H54 (cell line): ENCODE measurements around the gene TTC39A.

Experiments used
- DNase-seq: peaks from one replicate; pipeline ENCODE4 v3.0.0; 2011; ENCODE audit warnings: low spot score, mixed read lengths; ENCODE audit not compliant: insufficient read length
- FAIRE-seq: peaks from 3 replicates; lab custom pipeline; 2011; peaks lifted over from hg19 to GRCh38; lab: Jason Lieb, UNC
- POLR2A ChIP-seq: IDR thresholded peaks from 2 replicates; pipeline ENCODE4 v1.6.1; 2011; ENCODE audit warnings: low read depth, mild to moderate bottlenecking, low read length

The TTC39A gene

GRCh38 chr1:51303751-51304251 is 26.6 kb downstream of the TTC39A start:
- no peak for TF ChIP-seq POLR2A
- DNase-seq, result no peak
- FAIRE-seq, result no peak

DNA sequence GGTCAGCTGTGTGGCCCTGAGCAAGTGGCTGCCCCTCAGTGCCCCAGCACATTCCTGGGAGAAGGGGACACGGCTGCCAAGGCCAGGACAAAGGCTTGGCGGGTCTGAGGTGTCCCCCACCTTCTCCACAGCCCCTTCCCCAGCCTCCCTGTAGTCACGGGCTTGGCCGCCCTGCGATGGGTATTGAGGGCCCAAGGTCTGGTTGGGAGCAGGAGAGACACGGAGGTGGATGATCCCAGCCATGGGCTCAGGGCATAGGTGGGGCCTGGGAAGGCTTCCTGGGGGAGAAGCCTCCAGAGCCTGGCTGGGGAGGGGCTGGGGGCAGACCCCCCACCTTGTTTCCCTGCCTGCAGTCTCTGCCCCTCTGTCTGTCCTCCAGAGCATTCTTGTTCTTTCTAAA is 27.0 kb downstream of the TTC39A start:
- FAIRE-seq (no peak), DNase-seq (no peak)
- no peak for TF ChIP-seq POLR2A

DNA sequence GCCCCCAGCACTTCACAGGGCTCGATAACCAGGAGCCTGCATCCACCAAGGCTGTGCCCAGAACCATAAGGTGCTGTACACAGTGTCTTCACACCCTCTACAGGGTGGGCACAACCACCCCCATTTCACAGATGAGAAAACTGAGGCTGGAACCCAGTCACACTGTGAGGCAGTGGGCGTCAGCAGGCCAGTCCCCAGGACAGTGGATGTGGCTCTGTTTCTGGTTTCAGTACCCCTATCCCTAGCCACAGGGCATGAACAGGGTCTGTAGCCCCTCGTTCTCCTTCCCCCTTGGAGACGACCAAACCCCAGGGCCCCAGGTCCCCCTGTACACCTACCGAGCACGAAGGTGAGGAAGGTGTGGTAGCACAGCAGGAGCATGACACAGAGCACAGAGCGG is 27.6 kb downstream of the TTC39A start:
- no peak for TF ChIP-seq POLR2A
- no peak for DNase-seq
- no peak for FAIRE-seq

- FAIRE-seq (no peak), DNase-seq (no peak)
Observed at GRCh38 chr1:51302270-51302669, 28.1 kb downstream of the TTC39A start.

DNA sequence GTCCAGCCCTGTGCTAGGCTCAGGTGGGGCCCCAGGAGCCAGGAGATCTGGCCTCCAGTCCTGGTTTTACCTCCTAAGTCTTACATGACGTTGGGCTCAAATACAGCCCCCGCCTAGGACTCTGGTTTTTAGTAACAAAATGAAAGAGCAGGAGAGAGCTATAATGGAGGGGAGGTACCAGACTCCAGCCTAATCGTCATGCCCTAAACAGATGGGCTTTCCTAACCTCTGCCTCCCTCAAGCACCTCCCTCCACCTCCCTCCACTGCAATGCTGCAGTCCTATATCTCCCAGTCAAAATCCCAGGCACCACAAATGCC is 28.6 kb downstream of the TTC39A start:
- TF ChIP-seq POLR2A, result no peak
- DNase-seq (no peak), FAIRE-seq (no peak)

More at GRCh38 chr1:51302270-51302669, 28.1 kb downstream of the TTC39A start:
- no peak for TF ChIP-seq POLR2A

DNA sequence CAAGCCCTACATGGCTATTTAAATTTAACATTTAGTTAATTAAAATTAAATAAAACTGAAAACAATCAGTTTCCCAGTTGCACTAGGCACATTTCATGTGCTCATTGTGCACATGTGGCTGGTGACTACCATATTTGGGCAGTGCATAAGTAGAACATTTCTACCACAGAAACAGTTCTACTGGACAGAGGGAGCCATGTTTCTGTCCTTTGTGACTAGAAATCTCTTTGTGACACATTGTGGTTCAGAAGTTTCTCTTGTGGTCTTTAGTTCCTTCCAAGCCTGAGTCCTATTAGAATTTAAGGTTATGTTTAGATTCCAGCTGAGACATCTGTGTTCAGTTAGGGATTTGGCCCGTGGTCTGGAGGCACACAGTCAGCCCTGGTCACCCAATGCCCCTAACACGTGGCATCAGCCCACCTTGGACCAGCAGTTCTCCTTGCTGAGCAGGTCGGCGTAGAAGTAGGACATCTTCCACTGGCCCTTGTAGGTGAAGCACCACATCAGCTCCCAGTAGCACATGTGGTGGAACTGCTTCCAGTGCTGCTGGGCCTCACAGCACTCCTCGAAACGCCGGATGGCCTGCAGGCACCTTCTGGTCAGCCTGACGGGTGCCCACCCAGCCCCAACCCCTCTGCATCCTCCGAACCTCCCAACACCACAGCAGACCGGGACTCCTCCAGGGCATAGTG is 29.1 kb downstream of the TTC39A start:
- FAIRE-seq (no peak), DNase-seq (no peak)
- TF ChIP-seq POLR2A, result no peak

- no peak for TF ChIP-seq POLR2A
- FAIRE-seq (no peak), DNase-seq (no peak)
Observed at GRCh38 chr1:51299981-51300670, 30.2 kb downstream of the TTC39A start.

GRCh38 chr1:51299185-51299885 is 31.0 kb downstream of the TTC39A start:
- FAIRE-seq (no peak), DNase-seq (no peak)
- no peak for TF ChIP-seq POLR2A

- FAIRE-seq, result no peak
- TF ChIP-seq POLR2A, result no peak
- no peak for DNase-seq
Observed at GRCh38 chr1:51298322-51298705, 32.0 kb downstream of the TTC39A start.

DNA sequence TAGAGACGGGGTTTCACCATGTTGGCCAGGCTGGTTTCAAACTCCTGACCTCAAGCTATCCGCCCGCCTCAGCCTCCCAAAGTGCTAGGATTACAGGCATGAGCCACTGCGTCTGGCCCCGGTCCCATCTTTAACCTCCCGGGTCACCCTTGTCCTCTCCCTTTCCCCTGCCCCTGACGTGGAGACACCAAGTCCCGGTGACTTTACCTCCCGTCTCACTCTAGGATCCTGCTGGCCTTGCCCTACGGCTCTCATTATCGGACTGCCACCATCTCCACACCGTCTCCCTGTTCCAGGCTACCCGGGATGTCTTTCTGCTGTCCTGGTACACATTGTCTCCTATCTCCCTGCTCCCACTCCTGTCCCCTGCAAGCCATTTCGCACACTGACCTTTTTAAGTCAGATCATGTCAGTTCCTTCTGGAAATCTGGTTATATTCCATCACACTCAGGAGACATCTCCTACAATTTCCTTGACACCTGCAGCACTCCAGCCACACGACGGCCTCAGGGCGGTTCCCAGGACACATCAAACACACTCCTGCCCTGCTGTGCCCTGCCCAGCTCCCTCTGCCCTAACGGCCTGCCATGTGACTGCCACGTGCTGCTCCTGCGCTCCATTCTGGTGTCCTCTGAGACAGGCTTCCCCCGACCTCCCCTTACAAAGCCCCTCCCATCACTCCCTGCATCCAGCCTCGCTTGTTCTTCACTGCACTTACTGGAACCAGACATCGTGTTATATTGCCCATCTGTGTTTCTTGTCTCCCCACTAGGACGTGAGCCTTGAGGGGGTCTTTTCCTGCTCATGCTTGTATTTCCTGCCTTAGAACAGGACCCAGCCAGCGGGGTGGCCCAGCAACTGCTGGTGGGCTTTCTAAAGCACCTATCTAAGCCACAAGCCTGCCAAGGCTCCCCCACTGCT is 32.7 kb downstream of the TTC39A start:
- no peak for FAIRE-seq
- no peak for DNase-seq
- no peak for TF ChIP-seq POLR2A

- peak; percentile 86 for DNase-seq
- TF ChIP-seq POLR2A, result no peak
- no peak for FAIRE-seq
Observed at GRCh38 chr1:51296383-51297357, 33.7 kb downstream of the TTC39A start.

DNA sequence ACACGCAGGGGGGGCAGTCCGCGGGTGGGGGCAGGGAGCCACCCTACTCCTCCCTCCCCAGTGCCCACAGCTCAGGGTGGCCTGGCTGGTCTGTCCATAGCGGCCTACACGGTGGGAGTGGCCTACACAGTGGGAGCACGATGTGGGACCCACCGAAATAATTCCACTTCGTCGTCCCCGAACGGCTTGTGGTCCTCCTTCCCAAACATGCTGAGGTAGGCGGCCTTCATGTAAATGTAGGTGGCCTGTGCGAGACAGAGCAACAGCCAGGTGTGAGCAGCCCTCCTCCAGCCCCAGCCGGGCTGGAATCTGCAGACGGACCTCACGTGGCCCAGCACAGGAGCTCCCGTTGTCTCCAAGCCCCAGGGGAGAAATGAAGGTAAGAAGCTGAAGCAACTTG is 34.4 kb downstream of the TTC39A start:
- no peak for DNase-seq
- TF ChIP-seq POLR2A, result no peak
- FAIRE-seq, result no peak

GRCh38 chr1:51294566-51295184 is 35.7 kb downstream of the TTC39A start:
- FAIRE-seq (no peak), DNase-seq (no peak)

More at GRCh38 chr1:51294566-51295184, 35.7 kb downstream of the TTC39A start:
- TF ChIP-seq POLR2A, result no peak
